NCI-H128 (cell line): ENCODE measurements around the gene ADAMTS2.
"Not testable (repeated sequence)": the region's sequence is repeated elsewhere in the genome, so short reads cannot be mapped to it uniquely, and the experiment has no call there.

Source experiments
- DNase-seq: peaks from one replicate; lab custom pipeline; 2025; ENCODE audit not compliant: unreplicated experiment; lab: John Stamatoyannopoulos, UW

ADAMTS2 gene

DNA sequence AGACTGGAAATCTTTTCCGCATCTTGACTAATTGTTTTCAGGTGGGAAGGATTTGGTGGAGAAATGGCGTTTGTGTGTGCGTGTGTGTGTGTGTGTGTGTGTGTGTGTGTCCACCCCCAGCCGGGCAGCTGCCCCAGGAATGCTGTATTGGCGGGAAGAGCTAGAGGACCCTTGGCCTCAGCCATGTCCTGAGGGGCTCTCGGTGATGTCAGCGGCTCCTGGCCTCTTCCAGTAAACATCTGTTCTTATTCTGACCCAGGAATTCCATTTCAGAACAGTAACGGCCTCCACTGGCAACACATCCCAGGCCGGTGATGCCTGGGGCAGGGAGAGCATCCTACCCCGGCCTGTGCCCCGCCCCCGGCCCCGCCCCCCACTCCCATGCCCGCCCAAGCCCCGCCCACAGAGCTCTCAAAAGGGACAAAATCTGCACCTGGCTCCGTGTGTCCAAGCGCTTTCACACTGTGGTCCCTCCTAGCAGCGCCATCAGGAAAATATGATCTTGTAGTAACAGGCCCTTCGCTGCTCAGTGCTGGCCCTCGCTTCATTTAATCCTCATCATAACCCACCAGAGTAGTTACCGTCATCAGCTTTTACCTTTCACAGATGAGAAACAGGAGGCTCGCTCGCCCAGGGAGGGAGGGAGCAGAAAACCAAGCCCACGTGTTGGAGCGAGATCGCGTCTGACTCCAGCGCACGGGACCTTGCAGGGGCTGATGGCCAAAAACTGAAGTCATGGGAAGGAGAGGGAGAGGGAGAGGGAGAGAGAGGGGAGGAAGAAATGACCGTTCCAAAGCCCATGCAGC, 18.9 kb downstream of the ADAMTS2 start:
- DNase-seq, result no peak

DNA sequence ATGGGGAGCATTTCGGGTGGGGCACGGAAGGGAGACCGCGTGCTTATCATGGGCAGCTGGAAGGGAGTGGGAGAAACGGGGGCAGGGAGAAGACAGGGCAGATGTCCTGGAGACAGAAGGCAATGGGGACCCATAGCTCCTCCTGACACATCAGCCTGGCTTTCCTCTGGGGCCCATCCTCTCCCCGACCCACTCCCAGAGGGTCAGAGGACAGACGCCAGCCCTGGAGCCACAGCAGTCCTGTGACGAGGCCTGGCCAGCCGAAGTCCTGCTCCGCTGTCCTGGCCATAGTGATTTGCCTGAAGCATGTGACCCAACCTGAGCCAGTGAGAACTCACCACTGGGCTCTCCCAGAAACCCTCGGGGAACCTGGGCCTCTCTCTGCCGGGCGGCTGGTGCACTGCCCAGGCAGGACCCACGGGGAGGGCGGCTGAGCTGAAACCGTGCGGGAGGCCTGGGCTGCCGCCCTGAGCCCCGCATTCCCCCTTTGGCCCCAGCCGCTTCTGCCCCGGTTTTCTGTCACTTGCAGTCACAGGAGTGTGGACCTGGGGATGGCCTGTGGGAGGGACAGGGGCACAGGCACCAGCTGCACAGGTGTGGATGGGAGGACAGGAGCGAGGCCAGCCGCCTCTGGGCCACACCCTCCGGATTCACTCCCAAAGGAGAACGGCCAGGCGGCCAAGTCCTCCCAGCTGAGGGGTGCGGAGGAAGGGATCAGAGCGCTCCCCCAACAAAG, 19.8 kb downstream of the ADAMTS2 start:
- DNase-seq, result no peak

- no peak for DNase-seq
These were observed 20.4 kb downstream of the ADAMTS2 start for GRCh38 chr5:179324760-179325295.

DNA sequence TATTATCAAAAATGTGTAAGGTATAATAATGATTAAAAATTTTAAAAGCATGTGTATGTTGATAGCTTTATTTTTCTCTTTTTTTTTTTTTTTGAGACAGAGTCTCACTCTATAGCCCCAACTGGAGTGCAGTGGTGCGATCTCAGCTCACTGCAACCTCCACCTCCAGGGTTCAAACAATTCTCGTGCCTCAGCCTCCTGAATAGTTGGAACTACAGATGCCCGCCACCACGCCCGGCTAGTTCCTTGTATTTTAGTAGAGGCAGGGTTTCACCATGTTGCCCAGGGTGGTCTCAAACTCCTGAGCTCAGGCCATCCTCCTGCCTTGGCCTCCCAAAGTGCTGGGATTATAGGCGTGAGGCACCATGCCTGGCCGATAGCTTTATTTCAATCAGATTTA, 20.9 kb downstream of the ADAMTS2 start:
- DNase-seq, result not testable (repeated sequence)

GRCh38 chr5:179323026-179323870, 22.0 kb downstream of the ADAMTS2 start:
- DNase-seq, result no peak

DNA sequence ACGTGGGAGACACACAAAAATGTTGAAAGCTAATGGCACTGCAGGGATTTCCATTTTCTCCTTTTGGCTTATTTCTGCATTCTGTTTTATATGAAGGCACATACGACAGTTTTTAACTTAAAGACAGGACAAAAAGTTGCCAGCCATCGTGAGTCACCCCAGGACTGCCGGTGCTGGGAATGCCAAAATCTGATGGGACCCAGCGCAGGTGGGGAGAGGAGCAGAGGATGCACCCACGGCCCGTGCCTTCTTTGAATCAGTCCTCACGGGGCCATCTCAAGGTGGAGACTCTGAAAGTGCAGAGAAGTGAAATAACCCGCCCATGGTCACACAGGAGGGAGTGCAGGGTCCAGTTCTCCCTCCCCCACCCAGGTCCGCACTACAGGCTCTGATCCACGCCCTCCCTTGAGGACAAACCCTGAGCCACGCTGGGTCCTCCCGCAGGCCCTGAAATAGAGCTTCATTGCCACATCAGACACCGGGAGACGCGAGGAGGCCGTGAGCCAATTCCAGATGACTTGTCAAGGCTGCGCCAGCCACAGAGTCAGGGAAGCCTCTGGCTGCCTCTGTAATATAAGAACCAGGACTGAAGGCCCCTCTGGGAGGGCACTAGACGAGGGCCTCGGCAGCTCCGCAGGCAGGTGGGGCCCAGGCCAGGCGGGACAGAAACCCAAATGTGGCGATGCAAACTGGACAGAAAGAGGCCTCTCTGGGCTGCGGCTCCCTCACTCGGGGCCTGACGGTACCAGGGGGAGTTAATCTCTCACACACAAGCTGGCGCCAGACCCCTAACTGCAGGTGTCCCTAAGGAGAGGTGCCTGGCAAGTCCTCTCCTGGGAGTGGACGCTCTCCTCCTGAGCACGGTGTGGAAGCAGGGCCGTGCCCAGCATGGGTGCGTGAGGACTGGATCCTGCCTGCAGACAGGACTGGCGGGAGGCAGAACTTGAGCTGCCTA, 22.9 kb downstream of the ADAMTS2 start:
- DNase-seq, result no peak

DNA sequence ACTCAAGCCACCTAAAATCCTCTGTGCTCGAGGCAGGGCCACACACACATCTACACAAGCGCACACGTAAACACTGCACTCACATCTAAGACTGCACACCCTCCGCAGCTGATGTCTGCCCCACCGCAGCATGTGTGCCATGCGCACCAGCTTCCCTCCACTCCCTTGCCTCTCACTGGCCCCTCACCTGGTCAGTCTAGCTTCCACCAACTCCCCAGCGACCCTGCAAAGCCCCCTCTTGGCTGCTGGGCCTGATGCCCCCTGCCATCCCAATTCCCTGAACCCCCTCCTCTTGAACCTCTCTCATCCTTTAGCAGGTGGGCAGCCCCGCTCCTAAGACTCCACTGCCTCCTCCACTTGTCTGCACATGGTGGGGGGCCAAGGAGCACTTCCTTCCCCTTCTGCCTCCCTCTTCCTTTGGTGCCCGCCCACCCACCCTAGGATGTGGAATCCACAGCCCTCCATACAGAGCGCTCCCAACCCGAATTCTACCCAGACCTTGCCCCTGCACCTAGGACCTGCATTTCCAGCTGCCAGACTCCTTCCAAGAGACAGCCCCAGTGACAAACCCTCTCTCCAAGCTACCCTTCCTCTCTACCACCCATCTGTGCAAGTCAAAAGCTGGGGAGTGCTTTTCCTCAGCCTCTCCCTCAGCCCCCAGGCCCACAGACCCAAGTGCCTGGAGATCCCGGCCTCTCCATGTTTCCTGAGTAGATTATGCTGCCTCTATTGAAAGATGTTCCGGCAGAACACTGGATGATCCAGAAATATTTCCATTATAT, 23.9 kb downstream of the ADAMTS2 start:
- DNase-seq, result no peak

GRCh38 chr5:179319741-179320281, 25.4 kb downstream of the ADAMTS2 start:
- no peak for DNase-seq

DNA sequence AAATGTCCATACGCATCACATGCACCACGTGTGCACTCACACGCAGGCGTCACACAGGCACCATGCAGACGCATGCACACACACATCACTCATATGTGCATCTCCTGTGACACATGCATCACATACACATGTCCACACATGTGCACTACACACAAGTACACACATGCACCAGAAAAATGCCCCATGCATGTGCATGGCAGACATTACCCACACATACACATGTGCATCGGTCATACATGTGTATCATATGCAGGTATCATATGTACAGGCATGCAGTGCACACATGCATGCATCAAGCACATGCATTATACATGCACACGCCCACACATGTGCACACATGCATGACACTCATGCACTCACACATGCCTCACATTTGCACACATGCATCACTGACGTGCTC, 26.1 kb downstream of the ADAMTS2 start:
- DNase-seq, result no peak

DNA sequence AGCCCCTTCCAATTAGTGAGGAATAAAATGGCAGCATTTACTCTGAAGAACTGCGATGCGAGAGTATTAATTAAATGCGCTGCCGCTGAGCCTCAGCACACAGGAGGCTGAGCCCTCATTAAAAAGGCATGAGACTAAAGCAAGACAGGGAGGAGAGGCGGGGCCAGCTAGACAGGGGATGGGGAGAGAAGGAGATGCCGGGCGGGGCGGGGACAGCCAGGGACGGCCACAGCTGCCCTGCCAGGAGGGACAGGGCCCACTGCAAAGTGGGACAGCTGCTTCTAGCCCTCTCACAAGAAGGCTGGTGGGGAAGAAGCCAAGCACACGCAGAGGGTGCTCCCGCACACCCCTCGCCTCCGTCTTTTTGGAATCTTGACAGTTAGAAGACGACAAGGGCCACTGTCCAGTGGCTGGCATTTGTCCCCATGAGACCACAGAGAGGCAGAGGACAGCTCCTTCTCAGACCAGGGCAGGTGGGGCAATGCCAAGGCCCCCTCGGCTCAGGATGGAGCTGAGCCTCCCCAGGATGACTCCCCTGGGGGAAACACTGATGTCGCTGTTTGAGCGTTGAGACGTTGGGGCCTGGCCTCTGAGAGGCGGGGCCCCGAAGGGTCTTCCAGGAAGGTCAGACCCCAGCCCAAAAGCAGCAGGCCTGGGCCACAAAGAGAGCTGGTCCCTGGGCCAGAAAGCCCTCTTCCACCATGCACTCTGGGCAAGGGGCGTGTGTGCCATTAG, 26.9 kb downstream of the ADAMTS2 start:
- no peak for DNase-seq

GRCh38 chr5:179317411-179318220, 27.6 kb downstream of the ADAMTS2 start:
- no peak for DNase-seq

- no peak for DNase-seq
These were observed 28.3 kb downstream of the ADAMTS2 start for GRCh38 chr5:179316982-179317381.

DNA sequence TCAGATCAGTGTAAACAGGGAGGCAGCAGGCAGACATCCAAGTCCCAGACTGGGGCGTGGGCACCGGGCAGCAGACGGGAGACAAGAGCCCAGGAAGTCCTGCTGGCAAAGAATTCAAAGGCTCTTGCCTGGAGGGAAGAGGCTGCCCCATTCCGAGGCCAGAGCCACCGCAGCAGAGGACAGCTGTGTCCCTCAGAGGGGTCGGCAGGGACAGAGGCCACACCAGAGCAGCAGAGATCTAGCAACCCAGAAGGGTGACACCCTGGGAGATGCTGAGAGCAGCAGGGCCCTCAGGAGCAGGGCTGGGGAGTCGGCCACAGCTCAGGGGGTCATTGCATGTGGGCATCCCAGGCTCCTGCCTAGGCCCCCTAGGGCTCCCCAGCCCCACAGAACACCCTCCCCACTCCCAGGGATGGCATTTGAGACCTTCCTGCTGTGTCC, 29.1 kb downstream of the ADAMTS2 start:
- no peak for DNase-seq

DNA sequence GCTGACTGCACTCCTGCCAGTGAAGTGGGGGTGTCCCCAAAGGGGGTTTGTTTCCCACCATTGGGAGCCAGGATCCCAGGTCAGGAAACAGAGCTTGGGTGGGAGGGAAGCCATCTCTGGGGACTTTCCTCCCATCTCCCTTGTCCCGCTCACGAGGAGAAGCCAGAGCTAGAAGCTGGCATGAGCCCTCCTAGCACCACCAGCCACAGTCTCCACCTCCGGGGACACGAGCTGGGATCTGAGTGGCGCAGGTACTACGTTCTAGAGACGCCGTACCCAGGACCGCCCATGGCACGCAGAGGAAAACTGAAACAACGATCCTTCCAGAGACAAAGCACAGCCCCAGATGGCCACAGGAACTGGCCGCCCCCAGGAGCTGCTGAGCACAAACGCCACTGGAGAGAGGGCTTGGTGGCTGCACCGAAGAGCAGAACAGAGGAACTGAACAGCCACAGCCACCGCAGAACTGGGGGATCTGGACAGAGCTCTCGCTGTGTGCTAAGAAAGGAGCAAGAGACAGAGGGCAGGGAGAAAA, 29.8 kb downstream of the ADAMTS2 start:
- DNase-seq, result no peak

- no peak for DNase-seq
These were observed 30.5 kb downstream of the ADAMTS2 start for GRCh38 chr5:179314606-179315355.

DNA sequence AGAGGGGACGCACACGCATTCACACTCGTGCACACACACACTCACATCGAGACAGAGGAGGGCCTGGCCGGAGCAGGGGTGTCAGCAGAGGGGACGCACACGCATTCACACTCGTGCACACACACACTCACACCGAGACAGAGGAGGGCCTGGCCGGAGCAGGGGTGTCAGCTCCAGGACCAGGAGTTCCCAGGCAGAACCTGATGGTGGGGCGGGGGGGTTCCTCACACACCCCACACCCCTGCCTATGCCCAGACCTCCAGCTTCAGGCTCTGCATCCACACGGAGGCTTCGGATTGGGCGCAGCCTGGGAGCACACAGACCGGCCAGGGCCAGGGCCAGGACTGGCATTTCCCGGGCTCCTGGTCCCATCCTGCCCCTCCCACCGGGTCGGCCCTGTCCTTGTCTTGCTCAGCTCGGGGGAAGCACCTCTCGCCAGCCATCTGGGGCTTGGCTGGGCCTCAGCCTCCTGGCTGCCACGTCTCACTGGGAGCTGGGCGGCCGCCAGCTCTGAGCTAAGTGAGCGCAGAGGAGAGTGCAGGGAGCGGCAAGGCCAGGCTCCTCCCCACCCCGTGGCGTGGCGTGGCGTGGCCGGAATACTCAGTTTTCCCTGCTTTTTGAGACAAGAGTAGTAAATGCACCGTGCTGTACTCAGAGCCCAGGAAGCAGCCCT, 31.3 kb downstream of the ADAMTS2 start:
- no peak for DNase-seq
